H9 (cell line): ENCODE measurements around the gene BPIFB2. TPM values are rescaled to one million over a fixed set of nuclear protein-coding genes. Genes with fewer than 3 reads are reported as not detected.

Experiments used
- DNase-seq: peaks from one replicate; pipeline ENCODE4 v3.0.0-alpha.2; 2017
- H2AFZ ChIP-seq: one replicate; pipeline ENCODE4 v1.6.1; 2013; ENCODE audit warnings: mild to moderate bottlenecking, low read length, control low read depth, moderate library complexity
- H2AK5ac ChIP-seq: 2 replicates; pipeline ENCODE4 v1.6.1; 2013; ENCODE audit warnings: low read length, control low read depth, mixed read lengths; ENCODE audit not compliant: insufficient read length
- H2BK120ac ChIP-seq: one replicate; pipeline ENCODE4 v1.6.1; 2013; ENCODE audit warnings: low read depth, mild to moderate bottlenecking, low read length, control low read depth, inconsistent platforms; ENCODE audit not compliant: poor library complexity, severe bottlenecking
- H2BK12ac ChIP-seq: 2 replicates; pipeline ENCODE4 v1.6.1; 2013; ENCODE audit warnings: low read length, control low read depth, mixed read lengths, low read depth; ENCODE audit not compliant: insufficient read length
- H2BK15ac ChIP-seq: 2 replicates; pipeline ENCODE4 v1.6.1; 2013; ENCODE audit warnings: low read depth, low read length, control low read depth
- H2BK20ac ChIP-seq: one replicate; pipeline ENCODE4 v1.6.1; 2013; ENCODE audit warnings: low read depth, mild to moderate bottlenecking, low read length, control low read depth, inconsistent platforms; ENCODE audit not compliant: poor library complexity, severe bottlenecking
- H2BK5ac ChIP-seq: 2 replicates; pipeline ENCODE4 v1.6.1; 2013; ENCODE audit warnings: low read length, control low read depth, mixed read lengths; ENCODE audit not compliant: insufficient read length
- H3K14ac ChIP-seq: 2 replicates; pipeline ENCODE4 v1.6.1; 2013; ENCODE audit warnings: low read length, control low read depth; ENCODE audit not compliant: insufficient read depth
- H3K18ac ChIP-seq: 2 replicates; pipeline ENCODE4 v1.6.1; 2013; ENCODE audit warnings: low read depth, mild to moderate bottlenecking, mixed read lengths, low read length, control low read depth; ENCODE audit not compliant: insufficient read length
- H3K23ac ChIP-seq: 2 replicates; pipeline ENCODE4 v1.6.1; 2013; ENCODE audit warnings: low read length, control low read depth, mixed read lengths, low read depth; ENCODE audit not compliant: insufficient read length
- H3K23me2 ChIP-seq: 2 replicates; pipeline ENCODE4 v1.6.1; 2013; ENCODE audit warnings: low read depth, mild to moderate bottlenecking, mixed read lengths, low read length, control low read depth; ENCODE audit not compliant: insufficient read length, poor library complexity, severe bottlenecking
- H3K27ac ChIP-seq: 2 replicates; pipeline ENCODE4 v1.5.1; 2013; ENCODE audit warnings: low read length, control low read depth, mixed read lengths, low read depth; ENCODE audit not compliant: insufficient read length
- H3K27me3 ChIP-seq: 2 replicates; pipeline ENCODE4 v1.6.1; 2013; ENCODE audit warnings: low read length, control low read depth, inconsistent platforms; ENCODE audit not compliant: insufficient read depth
- H3K4ac ChIP-seq: 2 replicates; pipeline ENCODE4 v1.6.1; 2013; ENCODE audit warnings: low read depth, mild to moderate bottlenecking, control low read depth, inconsistent platforms, low read length, moderate library complexity
- H3K4me1 ChIP-seq: 2 replicates; pipeline ENCODE4 v1.6.1; 2013; ENCODE audit warnings: low read length, control low read depth, inconsistent platforms; ENCODE audit not compliant: insufficient read depth
- H3K4me2 ChIP-seq: 2 replicates; pipeline ENCODE4 v1.6.1; 2013; ENCODE audit warnings: low read length, control low read depth, mixed read lengths; ENCODE audit not compliant: insufficient read length, insufficient read depth
- H3K56ac ChIP-seq: 2 replicates; pipeline ENCODE4 v1.6.1; 2013; ENCODE audit warnings: low read depth, mild to moderate bottlenecking, mixed read lengths, low read length, control low read depth; ENCODE audit not compliant: insufficient read length
- H3K79me1 ChIP-seq: 2 replicates; pipeline ENCODE4 v1.6.1; 2013; ENCODE audit warnings: low read depth, mild to moderate bottlenecking, moderate library complexity, low read length, control low read depth, inconsistent platforms; ENCODE audit not compliant: insufficient read depth, poor library complexity, severe bottlenecking
- H3K79me2 ChIP-seq: 2 replicates; pipeline ENCODE4 v1.6.1; 2013; ENCODE audit warnings: low read length, control low read depth, inconsistent platforms; ENCODE audit not compliant: insufficient read depth
- H3K9ac ChIP-seq: 2 replicates; pipeline ENCODE4 v1.6.1; 2013; ENCODE audit warnings: low read length, control low read depth, mixed read lengths; ENCODE audit not compliant: insufficient read length; ENCODE audit errors: extremely low read depth
- H3K9me3 ChIP-seq: one replicate; pipeline ENCODE4 v1.6.1; 2013; ENCODE audit warnings: low read depth, low read length, inconsistent platforms; ENCODE audit not compliant: control insufficient read depth
- H3T11ph ChIP-seq: one replicate; pipeline ENCODE4 v1.6.1; 2013; ENCODE audit warnings: mild to moderate bottlenecking, low read length, control low read depth, inconsistent platforms
- H4K20me1 ChIP-seq: one replicate; pipeline ENCODE4 v1.6.1; 2013; ENCODE audit not compliant: control insufficient read depth, insufficient read length, insufficient read depth
- H4K5ac ChIP-seq: 2 replicates; pipeline ENCODE4 v1.6.1; 2013; ENCODE audit warnings: low read depth, mild to moderate bottlenecking, mixed read lengths, low read length, control low read depth; ENCODE audit not compliant: insufficient read length
- H4K8ac ChIP-seq: replicated peaks from 2 replicates; pipeline ENCODE4 v1.6.1; 2013; ENCODE audit warnings: low read length, control low read depth, mixed read lengths, low read depth; ENCODE audit not compliant: insufficient read length
- H4K91ac ChIP-seq: 2 replicates; pipeline ENCODE4 v1.6.1; 2013; ENCODE audit warnings: low read depth, mild to moderate bottlenecking, moderate library complexity, mixed read lengths, low read length, control low read depth; ENCODE audit not compliant: insufficient read length
- H3K27ac Mint-ChIP-seq, 3 experiments: 2 replicates in 2 of 3; 3 replicates in 1 of 3; pipeline ENCODE4 v1.8.0; 2020 to 2021; ENCODE audit warnings: mixed read lengths in 3 of 3, mild to moderate bottlenecking in 1 of 3, moderate library complexity in 1 of 3
- H3K27me3 Mint-ChIP-seq: 2 replicates; pipeline ENCODE4 v1.8.0; 2021; ENCODE audit warnings: low read depth, mild to moderate bottlenecking, moderate library complexity, mixed read lengths
- H3K36me3 Mint-ChIP-seq, 3 experiments: 2 replicates in 2 of 3; 3 replicates in 1 of 3; pipeline ENCODE4 v1.8.0; 2020 to 2021; ENCODE audit warnings: low read depth in 3 of 3, mixed read lengths in 3 of 3; ENCODE audit not compliant: insufficient read depth in 1 of 3
- H3K4me1 Mint-ChIP-seq, 2 experiments: 2 replicates each; pipeline ENCODE4 v1.8.0; 2020; ENCODE audit warnings: mixed read lengths in 2 of 2
- H3K4me3 Mint-ChIP-seq, 2 experiments: 2 replicates in 1 of 2; 3 replicates in 1 of 2; pipeline ENCODE4 v1.8.0; 2020 to 2021; ENCODE audit warnings: mild to moderate bottlenecking in 2 of 2, mixed read lengths in 2 of 2, moderate library complexity in 1 of 2
- H3K9me3 Mint-ChIP-seq, 2 experiments: 2 replicates in 1 of 2; 3 replicates in 1 of 2; pipeline ENCODE4 v1.8.0; 2020; ENCODE audit warnings: mild to moderate bottlenecking in 2 of 2, mixed read lengths in 2 of 2, moderate library complexity in 1 of 2
- WGBS: extraction: QIAGEN DNeasy Blood & Tissue Kit; methylation state at CpG from one replicate; pipeline ENCODE4 v1.1.7; 2013; ENCODE audit warnings: missing lambda C conversion rate, low lambda C conversion rate, mixed read lengths; ENCODE audit not compliant: insufficient read length; ENCODE audit errors: extremely low coverage; 5-methylcytosine and 5-hydroxymethylcytosine counted together
- total RNA-seq: library from RNA; stranded (reverse); gene quantifications from 2 replicates; pipeline ENCODE4 v1.2.1, GENCODE V29; 2021
- TF ChIP-seq, protein P1 (sequence below): fragments of 200-600 bp; sonication (generic); conservative IDR thresholded peaks from 3 replicates; pipeline ENCODE4 v1.8.0; 2021; ENCODE audit warnings: antibody characterized with exemption, mild to moderate bottlenecking

BPIFB2 gene
- total RNA-seq, 1 experiment from 2014 or later = not detected

- no peak overlapping the region for H4K5ac ChIP-seq
- no peak overlapping the region for H3K9ac ChIP-seq
- no peak overlapping the region for H2AFZ ChIP-seq
- no peaks in the 10 kb centered on the region for H3K79me1 ChIP-seq
- no peak overlapping the region for H3K23ac ChIP-seq
- H3K14ac ChIP-seq = no peak overlapping the region
- H3K23me2 ChIP-seq = no peaks in the 10 kb centered on the region
- H3K36me3 Mint-ChIP-seq = no peaks in the 10 kb centered on the region
- H3K27ac ChIP-seq = no peak overlapping the region
- H3K9me3 ChIP-seq = no peaks in the 10 kb centered on the region
- no peak overlapping the region for H3K27ac Mint-ChIP-seq
- no peak overlapping the region for H3K18ac ChIP-seq
- no peak overlapping the region for H2BK120ac ChIP-seq
- no peaks in the 10 kb centered on the region for H3K4me1 Mint-ChIP-seq
- H2AK5ac ChIP-seq = no peak overlapping the region
- no peak overlapping the region for H4K8ac ChIP-seq
- no peak overlapping the region for H2BK12ac ChIP-seq
- no peak overlapping the region for H3K56ac ChIP-seq
- no peak overlapping the region for H3K4me2 ChIP-seq
- H3K27me3 ChIP-seq = no peaks in the 10 kb centered on the region
- no peak overlapping the region for H2BK5ac ChIP-seq
- no peak overlapping the region for H3T11ph ChIP-seq
- H3K79me2 ChIP-seq = no peaks in the 10 kb centered on the region
- no peaks in the 10 kb centered on the region; a peak in 1 of 5 replicates for H3K9me3 Mint-ChIP-seq
- no peak overlapping the region for H3K4me3 Mint-ChIP-seq
- peaks cover under 1% of the 10 kb centered on the region for H3K27me3 Mint-ChIP-seq
- no peaks in the 10 kb centered on the region for H4K20me1 ChIP-seq
- TF ChIP-seq, protein P1, sequence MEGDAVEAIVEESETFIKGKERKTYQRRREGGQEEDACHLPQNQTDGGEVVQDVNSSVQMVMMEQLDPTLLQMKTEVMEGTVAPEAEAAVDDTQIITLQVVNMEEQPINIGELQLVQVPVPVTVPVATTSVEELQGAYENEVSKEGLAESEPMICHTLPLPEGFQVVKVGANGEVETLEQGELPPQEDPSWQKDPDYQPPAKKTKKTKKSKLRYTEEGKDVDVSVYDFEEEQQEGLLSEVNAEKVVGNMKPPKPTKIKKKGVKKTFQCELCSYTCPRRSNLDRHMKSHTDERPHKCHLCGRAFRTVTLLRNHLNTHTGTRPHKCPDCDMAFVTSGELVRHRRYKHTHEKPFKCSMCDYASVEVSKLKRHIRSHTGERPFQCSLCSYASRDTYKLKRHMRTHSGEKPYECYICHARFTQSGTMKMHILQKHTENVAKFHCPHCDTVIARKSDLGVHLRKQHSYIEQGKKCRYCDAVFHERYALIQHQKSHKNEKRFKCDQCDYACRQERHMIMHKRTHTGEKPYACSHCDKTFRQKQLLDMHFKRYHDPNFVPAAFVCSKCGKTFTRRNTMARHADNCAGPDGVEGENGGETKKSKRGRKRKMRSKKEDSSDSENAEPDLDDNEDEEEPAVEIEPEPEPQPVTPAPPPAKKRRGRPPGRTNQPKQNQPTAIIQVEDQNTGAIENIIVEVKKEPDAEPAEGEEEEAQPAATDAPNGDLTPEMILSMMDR = no peak
- no peak overlapping the region for H2BK20ac ChIP-seq
- no peak overlapping the region for H3K4ac ChIP-seq
- H4K91ac ChIP-seq = no peak overlapping the region
- no peak overlapping the region for H2BK15ac ChIP-seq
- no peak for DNase-seq
- no peaks in the 10 kb centered on the region for H3K4me1 ChIP-seq
- no CpG with 5 or more reads among the region's 3 CpGs for WGBS
Measured at GRCh38 chr20:33067806-33068205, 60.3 kb downstream of the BPIFB2 start.
